ENCODE data around the gene H6PD. TPM values are rescaled to one million over a fixed set of nuclear protein-coding genes. Genes with fewer than 3 reads are reported as not detected.

H6PD gene
- total RNA-seq, 2 experiments from 2014 or later = 15.1 to 15.3 TPM

- H3K36me3 Mint-ChIP-seq (ENCODE audit: low read depth) = peaks cover 2% of the 10 kb centered on the region
- no peaks in the 10 kb centered on the region for H3K9me3 Mint-ChIP-seq
- POLR2A ChIA-PET = no interaction called here
- H3K27ac Mint-ChIP-seq = no peak overlapping the region
- CTCF ChIA-PET = interaction anchor here (1.3 to 4.2 kb wide), 3 partner anchors 10 to 111 kb away, joined by 3 to 19 read pairs (median 5); partner anchors contain the start of gene H6PD
- H3K4me3 Mint-ChIP-seq = no peak overlapping the region
- DNase-seq = no peak
- no peaks in the 10 kb centered on the region for H3K27me3 Mint-ChIP-seq
- peaks cover 43% of the 10 kb centered on the region for H3K4me1 Mint-ChIP-seq
Observed at GRCh38 chr1:9246215-9246614, 11.6 kb downstream of the H6PD start.

GRCh38 chr1:9246841-9247785 lies 12.5 kb downstream of the H6PD start:
- Mint-ChIP-seq H3K27me3 (no peaks in the 10 kb centered on the region), H3K27ac (no peak overlapping the region), H3K4me1 (peaks cover 39% of the 10 kb centered on the region), H3K36me3 (ENCODE audit: low read depth) (peaks cover 2% of the 10 kb centered on the region), H3K4me3 (no peak overlapping the region), H3K9me3 (no peaks in the 10 kb centered on the region)
- DNase-seq = no peak
- POLR2A ChIA-PET = no interaction called here
- CTCF ChIA-PET = interaction anchor here (1.1 to 1.6 kb wide), 4 partner anchors 12 to 112 kb away, joined by 3 to 9 read pairs (median 4); partner anchors contain the start of gene H6PD

- peaks cover 35% of the 10 kb centered on the region for H3K4me1 Mint-ChIP-seq
- POLR2A ChIA-PET = no interaction called here
- no peaks in the 10 kb centered on the region for H3K27me3 Mint-ChIP-seq
- H3K36me3 Mint-ChIP-seq (ENCODE audit: low read depth) = peaks cover 2% of the 10 kb centered on the region
- H3K4me3 Mint-ChIP-seq = no peak overlapping the region
- DNase-seq = no peak
- no peaks in the 10 kb centered on the region for H3K9me3 Mint-ChIP-seq
- CTCF ChIA-PET = interaction anchor here (1.1 to 1.6 kb wide), 3 partner anchors 13 to 46 kb away, joined by 4 to 9 read pairs (median 5); partner anchors contain the start of gene H6PD
- no peak overlapping the region for H3K27ac Mint-ChIP-seq
Observed at GRCh38 chr1:9247894-9248293, 13.3 kb downstream of the H6PD start.

- peaks cover 30% of the 10 kb centered on the region for H3K4me1 Mint-ChIP-seq
- H3K36me3 Mint-ChIP-seq (ENCODE audit: low read depth) = peaks cover 2% of the 10 kb centered on the region
- H3K27me3 Mint-ChIP-seq = no peaks in the 10 kb centered on the region
- no peaks in the 10 kb centered on the region for H3K9me3 Mint-ChIP-seq
- ChIA-PET CTCF (interaction anchor here (0.5 to 1.6 kb wide), 6 partner anchors 8 to 526 kb away, joined by 3 to 9 read pairs (median 4); partner anchors contain the start of gene H6PD), POLR2A (no interaction called here)
- no peak for DNase-seq
- no peak overlapping the region for H3K4me3 Mint-ChIP-seq
- H3K27ac Mint-ChIP-seq = peak overlapping the region; percentile 13
Observed at GRCh38 chr1:9248341-9249262, 14.0 kb downstream of the H6PD start.

- Mint-ChIP-seq H3K27ac (no peak overlapping the region), H3K36me3 (ENCODE audit: low read depth) (peaks cover 2% of the 10 kb centered on the region), H3K4me3 (no peak overlapping the region), H3K9me3 (no peaks in the 10 kb centered on the region), H3K4me1 (peaks cover 25% of the 10 kb centered on the region), H3K27me3 (no peaks in the 10 kb centered on the region)
- ChIA-PET CTCF (interaction anchor here (0.5 to 2.0 kb wide), 7 partner anchors 8 to 244 kb away, joined by 3 to 7 read pairs (median 4); partner anchors contain the start of gene H6PD), POLR2A (no interaction called here)
- no peak for DNase-seq
Observed at GRCh38 chr1:9249263-9249533, 14.6 kb downstream of the H6PD start.

GRCh38 chr1:9249534-9250410 lies 15.2 kb downstream of the H6PD start:
- H3K27ac Mint-ChIP-seq = no peak overlapping the region
- peaks cover 2% of the 10 kb centered on the region for H3K36me3 Mint-ChIP-seq (ENCODE audit: low read depth)
- H3K27me3 Mint-ChIP-seq = no peaks in the 10 kb centered on the region
- H3K9me3 Mint-ChIP-seq = no peaks in the 10 kb centered on the region
- POLR2A ChIA-PET = no interaction called here
- DNase-seq = peak; percentile 45
- H3K4me1 Mint-ChIP-seq = peaks cover 20% of the 10 kb centered on the region
- H3K4me3 Mint-ChIP-seq = no peak overlapping the region
- CTCF ChIA-PET = interaction anchor here (0.7 to 2.0 kb wide), 6 partner anchors 12 to 245 kb away, joined by 3 to 7 read pairs (median 4); partner anchors contain the start of gene H6PD

GRCh38 chr1:9250411-9251381 lies 16.1 kb downstream of the H6PD start:
- Mint-ChIP-seq H3K4me3 (no peak overlapping the region), H3K27me3 (no peaks in the 10 kb centered on the region), H3K27ac (no peak overlapping the region), H3K36me3 (ENCODE audit: low read depth) (peaks cover 2% of the 10 kb centered on the region), H3K9me3 (no peaks in the 10 kb centered on the region), H3K4me1 (peaks cover 14% of the 10 kb centered on the region)
- CTCF ChIA-PET = interaction anchor here (0.6 to 2.0 kb wide), 8 partner anchors 11 to 1787 kb away, joined by 3 to 7 read pairs (median 4); partner anchors contain the start of gene H6PD
- POLR2A ChIA-PET = no interaction called here
- DNase-seq = no peak

GRCh38 chr1:9251501-9251900 lies 16.9 kb downstream of the H6PD start:
- Mint-ChIP-seq H3K4me3 (no peak overlapping the region), H3K27me3 (no peaks in the 10 kb centered on the region), H3K27ac (no peak overlapping the region), H3K4me1 (peaks cover 9% of the 10 kb centered on the region), H3K9me3 (no peaks in the 10 kb centered on the region), H3K36me3 (ENCODE audit: low read depth) (peaks cover 2% of the 10 kb centered on the region)
- CTCF ChIA-PET = interaction anchor here (0.6 to 1.1 kb wide), 3 partner anchors 18 to 1786 kb away, joined by 3 read pairs; no protein-coding TSS in a partner anchor
- DNase-seq = no peak
- POLR2A ChIA-PET = no interaction called here

GRCh38 chr1:9253004-9253403 lies 18.4 kb downstream of the H6PD start:
- no peak for DNase-seq
- Mint-ChIP-seq H3K4me1 (peaks cover 4% of the 10 kb centered on the region), H3K9me3 (peaks cover 4% of the 10 kb centered on the region), H3K27me3 (no peaks in the 10 kb centered on the region), H3K27ac (no peak overlapping the region), H3K4me3 (no peak overlapping the region), H3K36me3 (ENCODE audit: low read depth) (peaks cover 5% of the 10 kb centered on the region)
- CTCF ChIA-PET = interaction anchor here (1.1 to 1.3 kb wide), 2 partner anchors 8 to 14 kb away, joined by 3 to 7 read pairs; no protein-coding TSS in a partner anchor
- POLR2A ChIA-PET = no interaction called here

- peaks cover 7% of the 10 kb centered on the region for H3K36me3 Mint-ChIP-seq (ENCODE audit: low read depth)
- no peak for DNase-seq
- peaks cover 4% of the 10 kb centered on the region for H3K4me1 Mint-ChIP-seq
- POLR2A ChIA-PET = no interaction called here
- H3K9me3 Mint-ChIP-seq = peaks cover 9% of the 10 kb centered on the region
- CTCF ChIA-PET = interaction anchor here (1.1 to 2.6 kb wide), 4 partner anchors 9 to 237 kb away, joined by 3 to 9 read pairs (median 6); no protein-coding TSS in a partner anchor
- no peak overlapping the region for H3K27ac Mint-ChIP-seq
- H3K27me3 Mint-ChIP-seq = no peaks in the 10 kb centered on the region
- H3K4me3 Mint-ChIP-seq = no peak overlapping the region
Observed at GRCh38 chr1:9253453-9254105, 19.0 kb downstream of the H6PD start.

GRCh38 chr1:9256332-9256731 lies 21.8 kb downstream of the H6PD start:
- Mint-ChIP-seq H3K4me3 (no peak overlapping the region), H3K27me3 (no peaks in the 10 kb centered on the region), H3K4me1 (peaks cover 1% of the 10 kb centered on the region), H3K9me3 (peaks cover 27% of the 10 kb centered on the region), H3K27ac (no peak overlapping the region), H3K36me3 (ENCODE audit: low read depth) (peaks cover 24% of the 10 kb centered on the region)
- CTCF ChIA-PET = interaction anchor here (0.6 to 2.6 kb wide), 3 partner anchors 11 to 59 kb away, joined by 4 to 9 read pairs (median 5); no protein-coding TSS in a partner anchor
- POLR2A ChIA-PET = no interaction called here
- DNase-seq = no peak
